Femur (tissue), 1 donor: ENCODE results near the gene GCLC.

ENCODE experiments used
- DNase-seq: peaks from one replicate; pipeline ENCODE4 v3.0.0-alpha.2; 2017

Gene GCLC

GRCh38 chr6:53523511-53524454 is 21.1 kb downstream of the GCLC start:
- no peak for DNase-seq

- DNase-seq = no peak
Measured at GRCh38 chr6:53520320-53520928, 24.5 kb downstream of the GCLC start.

GRCh38 chr6:53518862-53519261 is 26.0 kb downstream of the GCLC start:
- DNase-seq = no peak

GRCh38 chr6:53517021-53517420 is 27.9 kb downstream of the GCLC start:
- DNase-seq = no peak

GRCh38 chr6:53514677-53515076 is 30.2 kb downstream of the GCLC start:
- no peak for DNase-seq

GRCh38 chr6:53513519-53513966 is 31.4 kb downstream of the GCLC start:
- no peak for DNase-seq

GRCh38 chr6:53513056-53513455 is 31.8 kb downstream of the GCLC start:
- no peak for DNase-seq

GRCh38 chr6:53512626-53513025 is 32.3 kb downstream of the GCLC start:
- DNase-seq = no peak

- DNase-seq = no peak
Measured at GRCh38 chr6:53510746-53511145, 34.2 kb downstream of the GCLC start.

GRCh38 chr6:53506872-53507271 is 38.0 kb downstream of the GCLC start:
- no peak for DNase-seq

- no peak for DNase-seq
Measured at GRCh38 chr6:53504512-53504911, 40.4 kb downstream of the GCLC start.

- DNase-seq = no peak
Measured at GRCh38 chr6:53503060-53503459, 41.8 kb downstream of the GCLC start.

- DNase-seq = no peak
Measured at GRCh38 chr6:53501432-53501831, 43.5 kb downstream of the GCLC start.

GRCh38 chr6:53500095-53500494 is 44.8 kb downstream of the GCLC start:
- no peak for DNase-seq

- DNase-seq = no peak
Measured at GRCh38 chr6:53499094-53499493, 45.8 kb downstream of the GCLC start.

GRCh38 chr6:53498649-53499048 is 46.3 kb downstream of the GCLC start:
- DNase-seq = no peak

GRCh38 chr6:53497905-53498304 is 47.0 kb downstream of the GCLC start:
- DNase-seq = no peak

- DNase-seq = no peak
Measured at GRCh38 chr6:53496797-53497375, 48.0 kb downstream of the GCLC start.

GRCh38 chr6:53495506-53496499 is 49.1 kb downstream of the GCLC start:
- DNase-seq = no peak

- no peak for DNase-seq
Measured at GRCh38 chr6:53494076-53494475, 50.8 kb downstream of the GCLC start.

- no peak for DNase-seq
Measured at GRCh38 chr6:53493635-53494025, 51.3 kb downstream of the GCLC start.

GRCh38 chr6:53492860-53493634 is 51.9 kb downstream of the GCLC start:
- peak; percentile 73 for DNase-seq
